UCSD-AML1 (cell line): Measurements from ENCODE around the gene FCHSD2.

ENCODE experiments used
- DNase-seq: peaks from one replicate; lab custom pipeline; 2025; ENCODE audit not compliant: unreplicated experiment; lab: John Stamatoyannopoulos, UW

The FCHSD2 gene

GRCh38 chr11:72826942-72827480 lies 315.1 kb downstream of the FCHSD2 start:
- DNase-seq = no peak

- DNase-seq = no peak
These were observed 315.8 kb downstream of the FCHSD2 start for GRCh38 chr11:72826191-72826941.

DNA sequence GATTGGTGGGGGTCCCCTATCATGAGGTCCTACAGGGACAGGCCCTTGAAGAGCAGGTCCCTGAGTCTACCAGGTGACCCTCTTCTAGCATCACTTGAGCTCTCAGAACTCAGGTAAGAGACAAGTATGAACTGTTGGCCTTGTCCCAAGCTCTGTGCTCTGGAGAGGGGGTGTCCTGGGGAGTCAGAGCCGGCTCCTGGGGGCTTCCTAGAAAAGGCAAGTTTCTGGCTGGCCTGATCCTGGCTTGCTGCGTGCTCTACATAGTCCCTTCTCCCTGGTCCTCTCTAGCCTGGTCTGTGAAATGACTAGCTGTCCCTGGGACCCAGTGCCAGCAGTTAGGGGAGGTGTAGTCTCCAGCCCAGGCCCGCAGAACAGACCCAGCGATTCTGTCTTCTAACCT lies 316.5 kb downstream of the FCHSD2 start:
- no peak for DNase-seq

- DNase-seq = no peak
These were observed 317.2 kb downstream of the FCHSD2 start for GRCh38 chr11:72824811-72825505.

DNA sequence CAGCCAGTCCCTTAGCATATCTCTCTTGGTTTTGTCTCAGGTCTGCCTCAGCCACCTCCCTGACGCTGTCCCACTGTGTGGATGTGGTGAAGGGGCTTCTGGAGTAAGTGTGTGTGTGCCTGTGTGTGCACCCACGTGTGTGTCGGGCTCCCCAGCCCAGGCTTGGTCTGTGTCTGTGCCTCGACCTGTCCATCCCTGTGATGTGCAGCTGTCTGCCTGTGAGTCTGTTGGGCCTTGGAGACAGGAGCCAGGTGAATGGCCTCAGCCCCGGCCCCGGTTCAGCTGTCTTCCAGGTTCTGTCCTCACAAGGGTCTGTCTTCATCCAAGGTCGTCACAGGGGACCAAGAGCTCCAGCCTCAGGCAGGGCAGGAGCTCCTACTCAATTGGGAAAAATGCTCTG lies 318.1 kb downstream of the FCHSD2 start:
- DNase-seq = no peak

DNA sequence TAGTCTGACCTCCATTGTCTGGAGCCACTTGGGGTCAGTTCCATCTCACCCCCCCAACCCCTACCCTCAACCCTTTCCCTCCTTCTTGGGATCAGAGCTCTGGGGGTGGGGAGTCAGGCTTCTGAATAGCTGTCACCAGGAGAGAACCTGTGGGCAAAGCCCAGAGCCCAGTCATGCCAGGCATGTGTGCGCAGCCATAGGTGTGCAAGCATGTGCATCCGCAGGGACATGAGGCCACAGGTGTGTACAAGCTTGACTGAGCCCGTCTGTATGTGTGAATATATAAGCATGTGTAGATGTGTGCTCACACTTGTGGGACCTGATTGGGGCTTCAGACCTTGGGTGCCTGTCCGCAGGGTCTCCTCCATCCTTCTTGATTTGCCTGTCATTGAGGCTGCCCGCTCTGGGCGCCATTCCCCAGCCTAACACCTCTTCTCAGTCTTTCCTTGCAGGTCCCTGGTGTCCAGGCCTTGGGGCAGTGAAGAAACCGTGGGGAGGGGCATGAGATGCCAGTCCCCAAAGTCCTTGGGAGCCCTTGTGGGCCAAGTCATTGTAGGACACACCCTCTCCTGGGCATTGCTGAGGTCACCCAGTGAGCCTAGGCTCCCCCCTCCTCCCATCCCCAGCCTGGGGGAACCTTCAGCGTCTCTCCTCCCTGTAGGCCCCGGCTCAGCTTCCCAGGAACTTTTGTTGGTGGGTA lies 318.9 kb downstream of the FCHSD2 start:
- no peak for DNase-seq

DNA sequence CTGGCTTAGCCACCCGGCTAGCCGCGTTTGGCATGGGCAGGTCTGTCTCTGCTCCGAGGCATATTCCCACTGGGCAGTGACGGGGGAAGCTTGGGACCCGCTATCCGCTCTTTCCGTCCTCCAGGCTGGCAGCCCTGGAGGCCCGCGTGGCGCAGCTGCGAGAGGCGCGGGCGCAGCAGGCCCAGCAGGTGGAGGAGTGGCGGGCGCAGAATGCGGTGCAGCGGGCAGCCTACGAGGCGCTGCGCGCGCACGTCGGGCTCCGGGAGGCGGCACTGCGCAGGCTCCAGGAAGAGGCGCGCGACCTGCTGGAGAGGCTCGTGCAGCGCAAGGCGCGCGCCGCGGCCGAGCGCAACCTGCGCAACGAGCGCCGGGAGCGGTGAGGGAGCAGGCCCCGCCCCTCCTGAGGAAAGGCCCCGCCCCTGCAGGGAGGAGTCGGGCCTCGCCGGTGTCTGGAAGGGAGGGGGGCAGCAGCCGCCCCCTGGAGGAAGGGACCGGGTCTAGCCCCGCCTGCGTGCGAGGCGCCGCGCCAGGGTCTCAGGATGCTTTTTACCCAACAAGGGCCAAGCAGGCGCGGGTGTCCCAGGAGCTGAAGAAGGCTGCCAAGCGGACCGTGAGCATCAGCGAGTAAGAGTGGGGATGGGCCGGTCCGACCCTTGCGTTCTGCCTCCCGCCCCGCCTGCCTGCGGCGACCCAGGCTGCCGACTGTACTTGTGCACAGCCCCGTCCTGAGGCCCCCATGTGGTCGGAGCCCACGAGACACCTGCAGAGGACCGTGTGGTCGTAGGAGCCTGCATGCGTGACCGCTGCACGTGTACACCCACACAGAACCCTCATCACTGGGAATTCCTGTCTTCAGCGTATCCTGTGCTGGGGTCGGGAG lies 320.0 kb downstream of the FCHSD2 start:
- no peak for DNase-seq

DNA sequence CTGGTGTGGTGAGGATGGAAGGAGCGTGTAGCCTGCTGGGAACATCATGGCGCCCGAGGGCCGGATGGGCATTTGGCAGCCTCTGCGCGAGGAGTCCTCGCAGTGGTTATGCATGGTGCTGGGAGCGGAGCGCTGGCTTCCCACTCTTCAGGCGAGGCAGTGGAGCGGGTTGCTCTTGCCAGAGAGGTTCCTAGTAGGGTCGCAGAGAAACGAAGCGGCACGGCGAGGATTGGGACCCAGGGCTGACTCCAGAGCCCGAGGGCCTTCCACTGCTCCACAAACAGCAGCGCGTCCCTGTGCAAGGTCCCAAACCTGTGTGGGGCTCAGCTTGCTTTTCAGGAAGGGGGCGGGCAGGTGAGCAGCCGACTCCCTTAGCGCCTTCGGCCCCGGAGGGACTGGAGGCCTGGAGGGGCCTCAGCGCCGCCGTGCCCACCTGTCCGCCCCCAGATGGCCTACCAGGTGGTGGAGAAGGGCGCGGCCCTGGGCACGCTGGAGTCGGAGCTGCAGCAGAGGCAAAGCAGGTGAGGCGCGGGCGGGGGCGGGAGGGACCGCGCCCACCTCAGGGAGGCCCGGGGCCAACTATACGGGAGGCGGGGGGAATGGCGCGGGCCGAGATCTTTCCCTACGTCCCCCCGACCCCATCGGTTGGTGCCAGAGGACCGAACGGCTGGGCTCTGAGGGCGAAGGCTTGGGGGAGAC lies 320.7 kb downstream of the FCHSD2 start:
- DNase-seq = no peak

- DNase-seq = no peak
These were observed 321.5 kb downstream of the FCHSD2 start for GRCh38 chr11:72820439-72821139.

DNA sequence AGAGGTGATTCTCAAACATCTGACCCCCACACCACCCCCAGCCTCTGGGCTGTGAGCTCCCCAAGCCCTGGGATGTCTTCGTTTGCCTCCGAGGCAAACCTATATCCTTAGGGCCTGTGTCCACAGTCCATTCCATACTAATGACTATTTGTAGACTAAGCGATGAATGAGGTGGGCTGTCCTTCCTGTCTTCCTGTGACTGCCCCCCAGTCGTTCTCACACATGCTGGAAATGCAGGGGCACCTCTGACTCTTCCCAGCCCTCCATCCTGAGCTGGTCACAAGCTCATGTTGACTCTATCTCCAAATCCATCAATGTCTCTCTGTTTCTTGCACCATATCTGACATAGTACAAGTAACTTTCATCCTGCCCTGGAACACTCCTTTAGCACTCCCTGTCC lies 323.1 kb downstream of the FCHSD2 start:
- no peak for DNase-seq

GRCh38 chr11:72817966-72818365 lies 324.2 kb downstream of the FCHSD2 start:
- no peak for DNase-seq

GRCh38 chr11:72816404-72816990 lies 325.6 kb downstream of the FCHSD2 start:
- no peak for DNase-seq

GRCh38 chr11:72815110-72815618 lies 327.0 kb downstream of the FCHSD2 start:
- no peak for DNase-seq

- DNase-seq = peak; percentile 93
These were observed 327.6 kb downstream of the FCHSD2 start, which contains the start of gene ATG16L2 for GRCh38 chr11:72814286-72815109. Gene ATG16L2, plus strand, starts transcription at chr11:72814411. Its CDS starts 35 bp downstream, at chr11:72814446.

- DNase-seq = peak; percentile 93
These were observed 328.3 kb downstream of the FCHSD2 start for GRCh38 chr11:72813740-72814285.

DNA sequence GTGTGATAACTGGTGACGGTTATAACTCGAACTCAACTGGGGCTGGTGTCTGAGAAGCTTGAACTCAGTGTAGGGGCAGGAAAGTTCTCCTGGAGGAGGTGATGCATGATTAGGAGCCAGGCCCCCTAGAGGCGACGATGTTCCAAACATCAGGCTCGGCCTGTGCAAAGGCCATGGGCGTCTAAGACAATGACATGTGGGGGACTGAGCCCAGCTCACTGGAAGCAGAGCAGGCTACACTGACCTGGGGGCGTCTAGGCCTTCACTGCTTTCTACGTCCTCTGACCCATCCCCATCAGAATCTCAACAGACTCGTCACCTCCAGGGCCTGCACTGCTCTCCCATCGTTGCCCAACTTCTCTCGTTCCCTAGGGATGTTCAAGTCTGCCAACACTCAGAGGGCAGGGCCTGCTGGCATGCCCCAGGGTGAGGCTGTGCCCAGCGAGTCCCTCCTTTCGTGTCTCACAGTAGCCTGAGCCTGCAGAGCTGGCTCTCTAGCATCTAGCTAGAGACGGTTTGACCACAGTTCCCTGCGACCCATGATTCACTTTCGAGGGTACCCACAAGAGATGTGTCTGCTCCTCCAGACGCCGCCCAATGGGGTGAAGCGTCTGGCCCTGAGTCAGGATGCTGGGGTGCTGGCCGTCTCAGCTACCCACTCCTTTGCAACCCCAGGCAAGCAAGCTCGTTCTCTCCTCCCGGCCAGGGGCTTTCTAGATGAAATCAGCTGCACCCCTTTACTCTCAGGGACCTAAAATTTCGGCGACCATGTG lies 329.0 kb downstream of the FCHSD2 start:
- DNase-seq = peak; percentile 78

DNA sequence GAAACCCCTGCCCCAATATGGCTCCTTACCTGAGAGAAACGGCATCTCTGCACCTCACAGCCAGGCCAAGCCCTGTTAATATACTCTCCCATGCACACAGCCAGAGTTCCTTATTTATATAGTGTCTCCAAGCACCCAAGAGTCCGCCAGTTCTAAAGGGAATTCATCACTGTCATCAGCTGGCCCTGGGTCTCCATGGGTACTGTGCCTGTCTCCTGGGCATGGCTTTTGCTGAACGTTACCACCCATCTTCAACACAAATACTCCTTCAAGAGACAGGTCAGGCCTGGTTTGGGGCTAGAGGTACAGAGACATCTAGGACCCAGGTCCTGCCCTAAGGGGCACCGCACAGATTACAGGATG lies 329.5 kb downstream of the FCHSD2 start:
- no peak for DNase-seq
